ENCODE measurements around the gene UBE2Q1. TPM values are rescaled to one million over a fixed set of nuclear protein-coding genes. Genes with fewer than 3 reads are reported as not detected.

The UBE2Q1 gene
- total and polyA plus RNA-seq, 2 experiments from 2014 or later: 15.5 to 33.0 TPM

- H3K4me2 ChIP-seq: peak within 1 kb of the TSS; percentile 91
- peaks cover 7% of the 10 kb centered on the region; the same call in 1 of the 3 replicates for H3K36me3 Mint-ChIP-seq (ENCODE audit: low read depth)
- peak within 1 kb of the TSS; percentile 60 for H3K4me3 ChIP-seq
- 0 out of 2 replicates have a peak, but pooled peaks cover 4% of the 10 kb centered on the region for H3K27me3 ChIP-seq (ENCODE audit: insufficient read depth)
- peaks cover 19% of the 10 kb centered on the region for H3K4me1 ChIP-seq (ENCODE audit: insufficient read depth)
- H2AFZ ChIP-seq: peak within 1 kb of the TSS; percentile 98
- DNase-seq (ENCODE audit: low spot score): peak; percentile 96
- H3K27ac Mint-ChIP-seq: peak within 1 kb of the TSS; percentile 94
- H4K20me1 ChIP-seq (replicated peaks; ENCODE audit: insufficient read depth): no peaks in the 10 kb centered on the region
- H3K36me3 ChIP-seq (ENCODE audit: insufficient read depth): no peaks in the 10 kb centered on the region
- H3K27me3 Mint-ChIP-seq (ENCODE audit: insufficient read depth, low read depth, poor library complexity): peaks cover 14% of the 10 kb centered on the region
- peaks cover 17% of the 10 kb centered on the region for H3F3A ChIP-seq (replicated peaks; ENCODE audit: low read depth)
- H3K4me1 Mint-ChIP-seq: peaks cover 23% of the 10 kb centered on the region
- no peaks in the 10 kb centered on the region for H3K79me2 ChIP-seq (replicated peaks; ENCODE audit: insufficient read depth)
- peak within 1 kb of the TSS; percentile 95 for H3K4me3 Mint-ChIP-seq
- no peaks in the 10 kb centered on the region for H3K9me2 ChIP-seq (ENCODE audit: insufficient read depth)
- H3K9me3 Mint-ChIP-seq: no peaks in the 10 kb centered on the region
- TF ChIP-seq ZNF462 (CRISPR knock-in tag; IDR thresholded peaks at IDR 0.05) (no peak), POLR2AphosphoS5 (IDR thresholded peaks at IDR 0.05; ENCODE audit: low read depth) (peak; percentile 76), CREB1 (CRISPR knock-in tag; IDR thresholded peaks at IDR 0.05; ENCODE audit: low read depth) (0 out of 2 replicates have a peak, but pooled peaks have one; percentile 26), CTCF (conservative IDR thresholded peaks at IDR 0.05; ENCODE audit: low read depth in 2 of 2) (no peak), REST (IDR thresholded peaks at IDR 0.05; ENCODE audit: unreplicated experiment) (peak; percentile 90), ETS1 (IDR thresholded peaks at IDR 0.05) (peak; percentile 31)
- ATAC-seq: peak; percentile 92
- H3K27ac ChIP-seq (ENCODE audit: low read depth): peak within 1 kb of the TSS; percentile 84
Observed at GRCh38 chr1:154567386-154568156, 9.1 kb upstream of the UBE2Q1 start, which contains the start of gene CHRNB2. CHRNB2 (plus strand) TSS chr1:154567778; CDS start chr1:154568045, 267 bp downstream.

All from GM23338 (cell line).